GM19328 (cell line): Measurements from ENCODE around the gene CYP20A1.
A peak's percentile ranks its signal among the peaks of the same experiment; 100 is the strongest.
"Not testable (repeated sequence)": the region's sequence is repeated elsewhere in the genome, so short reads cannot be mapped to it uniquely, and the experiment has no call there.

Source experiments
- ATAC-seq: cut with Tn5 transposase; IDR thresholded peaks from one replicate; pipeline ENCODE4 v1.9.1; 2021; ENCODE audit warnings: mild to moderate bottlenecking, moderate library complexity; ENCODE audit not compliant: unreplicated experiment

The CYP20A1 gene, protein sequence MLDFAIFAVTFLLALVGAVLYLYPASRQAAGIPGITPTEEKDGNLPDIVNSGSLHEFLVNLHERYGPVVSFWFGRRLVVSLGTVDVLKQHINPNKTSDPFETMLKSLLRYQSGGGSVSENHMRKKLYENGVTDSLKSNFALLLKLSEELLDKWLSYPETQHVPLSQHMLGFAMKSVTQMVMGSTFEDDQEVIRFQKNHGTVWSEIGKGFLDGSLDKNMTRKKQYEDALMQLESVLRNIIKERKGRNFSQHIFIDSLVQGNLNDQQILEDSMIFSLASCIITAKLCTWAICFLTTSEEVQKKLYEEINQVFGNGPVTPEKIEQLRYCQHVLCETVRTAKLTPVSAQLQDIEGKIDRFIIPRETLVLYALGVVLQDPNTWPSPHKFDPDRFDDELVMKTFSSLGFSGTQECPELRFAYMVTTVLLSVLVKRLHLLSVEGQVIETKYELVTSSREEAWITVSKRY

DNA sequence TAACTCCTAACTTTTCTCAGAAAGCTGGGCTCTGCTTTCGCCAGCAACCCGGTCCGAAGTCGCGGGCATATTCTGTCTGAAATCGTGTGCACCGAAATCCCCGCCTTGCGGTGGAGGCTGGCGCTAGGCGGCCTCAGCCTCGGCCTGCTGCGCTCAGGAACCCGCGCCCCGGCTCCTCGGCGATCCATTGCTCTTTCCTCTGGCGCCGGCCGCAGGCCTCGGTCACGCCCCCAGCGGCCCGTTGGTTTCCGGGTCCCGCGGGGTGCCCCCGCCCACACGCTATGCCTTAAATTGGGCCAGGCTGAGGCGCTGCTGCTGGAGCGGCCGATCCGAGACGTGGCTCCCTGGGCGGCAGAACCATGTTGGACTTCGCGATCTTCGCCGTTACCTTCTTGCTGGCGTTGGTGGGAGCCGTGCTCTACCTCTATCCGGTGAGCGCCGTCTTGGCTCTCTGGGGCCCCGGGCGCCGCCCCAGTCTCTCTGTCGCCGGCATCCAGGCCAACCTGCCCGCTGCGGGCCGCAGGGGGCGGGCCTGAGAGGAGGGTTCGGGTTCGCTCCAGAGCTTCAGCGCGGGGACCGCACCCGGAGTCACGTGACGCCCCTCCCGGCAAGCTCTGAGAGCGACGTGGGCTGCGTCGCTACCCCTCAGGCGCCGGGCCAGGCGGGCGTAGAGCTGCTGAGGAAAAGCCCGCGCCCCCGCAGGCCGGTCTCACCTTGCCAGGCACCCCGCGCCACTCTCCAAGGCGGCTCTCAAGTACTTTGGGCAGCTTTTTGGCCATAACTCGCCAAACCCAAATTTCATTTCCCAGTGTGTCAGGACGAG lies at the start of gene CYP20A1:
Gene CYP20A1, plus strand, starts transcription at position 315 of the 823 bp plus-strand sequence. Its CDS starts 45 bp downstream, at position 360.
- peak; percentile 88 for ATAC-seq

DNA sequence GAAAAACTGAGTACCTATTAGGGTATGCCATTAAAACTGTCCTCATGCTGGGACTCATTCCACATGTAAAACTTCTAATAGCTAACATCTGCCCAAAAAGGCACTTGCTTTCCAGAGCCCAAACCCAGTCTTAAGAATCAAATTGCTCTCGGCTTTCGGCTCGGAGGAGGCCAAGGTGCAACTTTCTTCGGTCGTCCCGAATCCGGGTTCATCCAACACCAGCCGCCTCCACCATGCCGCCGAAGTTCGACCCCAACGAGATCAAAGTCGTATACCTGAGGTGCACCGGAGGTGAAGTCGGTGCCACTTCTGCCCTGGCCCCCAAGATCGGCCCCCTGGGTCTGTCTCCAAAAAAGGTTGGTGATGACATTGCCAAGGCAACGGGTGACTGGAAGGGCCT lies 48.3 kb upstream of the CYP20A1 start:
- not testable (repeated sequence) for ATAC-seq

DNA sequence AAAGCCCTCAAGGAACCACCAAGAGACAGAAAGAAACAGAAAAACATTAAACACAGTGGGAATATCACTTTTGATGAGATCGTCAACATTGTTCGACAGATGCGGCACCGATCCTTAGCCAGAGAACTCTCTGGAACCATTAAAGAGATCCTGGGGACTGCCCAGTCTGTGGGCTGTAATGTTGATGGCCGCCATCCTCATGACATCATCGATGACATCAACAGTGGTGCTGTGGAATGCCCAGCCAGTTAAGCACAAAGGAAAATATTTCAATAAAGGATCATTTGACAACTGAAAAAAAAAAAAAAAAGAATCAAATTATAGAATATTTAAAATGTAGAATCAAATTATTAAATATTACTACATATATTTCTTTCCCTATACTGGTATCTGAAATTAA lies 47.8 kb upstream of the CYP20A1 start:
- not testable (repeated sequence) for ATAC-seq

DNA sequence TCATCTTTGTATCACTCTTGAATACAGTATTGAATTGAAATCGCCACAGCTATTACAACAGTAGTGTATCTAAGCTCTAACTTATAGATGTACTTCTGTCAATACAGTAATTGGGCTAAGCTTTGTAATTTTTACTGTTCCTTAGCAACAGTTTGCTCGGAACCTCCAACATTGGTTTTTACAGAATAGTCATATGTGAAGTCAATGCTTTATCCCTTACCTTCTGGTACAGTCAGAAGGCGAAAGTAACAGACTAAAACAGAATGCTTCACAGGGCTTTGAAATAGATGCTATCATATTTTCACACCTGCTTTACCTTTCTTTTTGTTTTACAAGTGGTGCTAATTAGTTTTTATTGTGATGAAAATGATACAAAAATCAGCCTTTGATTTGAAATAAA lies 46.9 kb upstream of the CYP20A1 start:
- no peak for ATAC-seq

DNA sequence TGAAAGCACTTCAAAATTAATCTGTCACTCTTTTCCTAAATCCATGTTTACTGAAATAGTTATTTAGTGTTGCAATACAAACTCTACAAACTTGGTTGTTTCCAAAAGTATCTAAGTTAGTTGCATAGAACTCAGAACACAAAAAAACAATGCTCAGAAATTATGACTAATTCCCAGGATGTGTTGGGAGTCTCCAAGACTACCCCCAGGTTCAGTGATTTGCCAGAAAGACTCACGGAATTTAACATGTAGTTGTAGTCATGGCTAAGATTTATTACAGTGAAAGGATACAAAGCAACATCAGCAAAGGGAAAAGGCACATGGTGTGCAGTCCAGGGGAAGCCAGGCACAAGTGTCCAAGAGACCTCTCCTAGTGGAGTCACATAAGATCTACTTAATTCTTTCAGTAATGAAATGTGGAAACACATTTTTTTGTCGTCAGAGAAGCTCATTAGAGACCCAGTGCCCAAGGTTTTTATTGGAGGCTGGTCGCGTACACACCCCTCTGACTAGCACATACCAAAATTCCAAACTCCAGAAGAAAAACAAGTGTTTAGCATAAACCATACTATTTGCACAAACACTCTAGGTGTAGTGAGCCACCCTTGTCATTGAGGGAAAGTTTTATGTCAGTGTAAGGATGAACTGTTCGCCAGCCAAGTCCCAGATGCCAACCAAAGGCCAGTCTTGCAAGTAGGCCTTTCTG lies 43.3 kb upstream of the CYP20A1 start:
- no peak for ATAC-seq

DNA sequence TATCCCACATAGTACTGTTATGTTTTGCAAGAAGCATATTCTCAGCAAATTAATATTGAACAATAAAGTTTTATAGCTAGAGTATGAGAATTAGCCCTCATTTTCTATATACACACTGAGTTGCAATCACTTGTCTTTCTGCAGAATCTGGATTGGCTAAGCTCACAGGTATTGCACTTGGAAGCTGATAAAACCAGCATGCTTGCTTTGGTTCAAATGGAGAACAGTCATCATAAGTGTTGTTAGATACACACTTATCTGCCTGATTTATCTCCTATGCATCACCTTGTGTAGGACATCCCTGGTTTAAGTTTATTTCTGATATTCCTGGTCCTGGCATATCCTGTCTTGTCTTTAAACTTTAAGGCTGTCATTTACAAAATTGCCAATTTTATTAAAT lies 38.0 kb upstream of the CYP20A1 start:
- ATAC-seq, result no peak

DNA sequence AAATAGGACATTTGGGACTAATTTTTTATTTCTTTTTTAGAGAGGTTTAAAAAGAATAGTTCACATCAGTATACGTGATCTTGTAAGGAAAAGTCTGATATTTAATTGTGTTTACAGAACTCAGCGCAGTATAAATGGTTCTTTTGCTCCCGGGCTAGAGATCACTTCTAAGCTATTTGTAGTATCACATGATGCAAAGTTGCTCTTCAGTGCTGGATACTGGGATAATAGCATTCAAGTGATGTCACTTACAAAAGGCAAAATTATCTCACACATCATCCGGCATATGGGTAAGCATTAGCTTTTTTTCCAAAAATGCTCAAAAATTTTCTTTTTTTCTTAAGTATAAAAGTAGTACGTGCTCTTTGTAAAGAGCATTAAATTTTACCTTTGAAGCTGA lies 37.4 kb upstream of the CYP20A1 start:
- no peak for ATAC-seq

DNA sequence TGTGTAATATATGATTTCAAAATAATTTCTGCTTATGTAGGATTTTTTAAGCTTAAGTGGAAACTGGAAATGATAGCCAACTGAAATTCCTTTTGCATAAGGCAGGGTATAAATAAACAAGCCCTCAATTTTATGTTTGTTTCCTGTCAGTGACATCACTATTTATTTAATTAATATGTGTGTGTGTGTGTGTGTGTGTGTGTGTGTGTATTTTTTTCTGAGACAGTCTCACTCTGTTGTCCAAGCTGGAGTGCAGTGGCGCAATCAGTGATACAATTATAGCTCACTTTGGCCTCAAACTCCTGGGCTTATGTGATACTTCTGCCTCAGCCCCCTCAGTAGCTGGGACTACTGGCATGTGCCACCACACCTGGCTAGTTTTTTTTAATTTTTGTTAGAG lies 29.3 kb upstream of the CYP20A1 start:
- ATAC-seq, result no peak

DNA sequence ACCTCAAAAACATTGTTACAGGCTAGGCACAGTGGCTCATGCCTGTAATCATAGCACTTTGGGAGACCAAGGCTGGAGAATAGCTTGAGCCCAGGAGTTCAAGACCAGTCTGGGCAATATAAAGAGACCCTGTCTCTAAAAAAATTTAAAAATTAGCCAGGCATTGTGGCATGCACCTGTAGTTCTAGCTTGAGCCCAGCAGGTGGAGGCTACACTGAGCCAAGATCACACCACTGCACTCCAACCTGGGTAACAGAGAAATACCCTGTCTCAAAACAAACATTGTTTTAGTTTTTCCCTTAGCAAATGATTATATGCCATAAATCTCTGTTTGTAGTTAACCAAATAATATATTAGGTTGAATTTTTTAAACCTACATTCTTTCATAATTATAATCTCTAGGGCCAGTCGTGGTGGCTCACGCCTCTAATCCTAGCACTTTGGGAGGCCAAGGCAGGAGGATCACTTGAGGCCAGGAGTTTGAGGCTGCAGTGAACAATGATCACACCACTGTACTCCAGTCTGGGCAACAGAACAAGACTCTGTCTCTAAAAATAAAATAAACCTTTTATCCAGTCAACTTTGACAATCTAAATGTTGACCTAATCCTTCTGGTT lies 13.3 kb upstream of the CYP20A1 start:
- ATAC-seq, result peak; percentile 67

DNA sequence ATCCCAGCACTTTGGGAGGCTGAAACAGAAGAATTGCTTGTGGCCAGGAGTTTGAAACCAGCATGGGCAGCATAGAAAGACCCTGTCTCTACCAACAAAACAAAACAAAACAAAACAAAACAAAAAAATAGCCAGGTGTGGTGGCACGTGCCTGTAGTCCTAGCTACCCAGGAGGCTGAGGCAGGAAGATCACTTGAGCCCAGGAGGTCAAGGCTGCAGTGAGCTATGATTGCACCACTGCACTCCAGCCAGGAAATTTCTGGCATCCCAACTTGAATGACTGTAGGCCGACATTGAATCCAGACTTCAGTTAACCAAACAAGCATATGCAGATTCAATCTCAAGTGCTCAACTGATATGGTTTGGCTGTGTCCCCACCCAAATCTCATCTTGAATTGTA lies 9.1 kb upstream of the CYP20A1 start:
- not testable (repeated sequence) for ATAC-seq

DNA sequence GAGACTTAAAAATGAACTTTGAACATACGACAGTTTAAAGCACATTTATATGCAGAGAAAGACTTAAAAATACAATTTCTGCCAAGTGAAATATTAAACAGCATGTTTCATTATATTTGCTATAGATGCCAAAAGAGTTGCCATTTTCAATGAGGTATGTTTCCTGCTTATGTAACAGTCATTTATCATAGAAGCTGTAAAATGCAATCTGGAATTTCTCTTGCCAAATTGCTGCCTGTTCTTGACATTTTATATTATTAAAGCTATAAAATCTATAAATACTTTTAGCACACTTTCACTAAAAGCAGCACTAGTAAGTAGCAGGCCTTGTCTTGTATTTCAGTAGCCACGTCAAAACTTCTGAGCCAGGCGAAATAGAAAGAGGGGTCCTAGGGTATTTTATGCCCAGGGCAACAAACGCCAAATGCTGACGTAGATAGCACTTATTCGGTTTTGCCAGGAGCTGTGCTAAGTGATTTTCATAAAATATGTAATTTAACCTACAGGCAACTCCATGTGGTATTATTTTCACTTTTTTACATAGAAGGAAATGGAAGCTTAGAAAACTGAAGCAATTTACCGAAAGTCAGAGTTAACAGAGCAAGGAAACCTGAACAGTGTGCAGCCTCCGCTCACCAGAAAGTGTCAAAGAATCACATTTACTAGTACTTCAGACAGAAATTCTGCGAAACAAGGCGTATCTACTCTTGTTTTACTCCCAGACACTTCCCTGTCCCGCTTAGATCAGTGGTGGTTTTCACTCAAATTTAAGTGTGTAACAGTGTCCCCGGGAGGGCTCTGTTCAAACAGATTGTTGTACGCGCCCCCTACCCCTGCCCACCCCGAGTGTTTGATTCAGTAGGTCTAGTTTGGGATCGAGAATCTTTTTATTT lies 1.2 kb upstream of the CYP20A1 start:
- no peak for ATAC-seq

DNA sequence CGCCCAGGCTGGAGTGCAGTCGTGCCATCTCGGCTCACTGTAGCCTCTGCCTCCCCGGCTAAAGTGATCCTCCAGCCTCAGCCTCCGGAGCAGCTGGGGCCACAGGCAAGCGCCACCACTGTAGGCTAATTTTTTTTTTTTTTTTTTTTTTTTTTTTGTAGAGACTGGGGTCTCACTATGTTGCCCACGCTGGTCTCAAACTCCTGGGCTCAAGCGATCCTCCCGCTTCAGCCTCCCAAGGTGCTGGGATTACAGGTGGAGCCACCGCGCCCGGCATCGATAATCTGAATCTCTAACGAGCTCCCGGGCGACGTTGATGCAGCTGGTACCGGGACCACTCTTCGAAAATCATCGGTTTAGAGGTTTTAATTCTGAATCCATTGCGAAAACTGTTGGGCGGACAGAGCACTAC lies 520 bp upstream of the CYP20A1 start:
- no peak for ATAC-seq

DNA sequence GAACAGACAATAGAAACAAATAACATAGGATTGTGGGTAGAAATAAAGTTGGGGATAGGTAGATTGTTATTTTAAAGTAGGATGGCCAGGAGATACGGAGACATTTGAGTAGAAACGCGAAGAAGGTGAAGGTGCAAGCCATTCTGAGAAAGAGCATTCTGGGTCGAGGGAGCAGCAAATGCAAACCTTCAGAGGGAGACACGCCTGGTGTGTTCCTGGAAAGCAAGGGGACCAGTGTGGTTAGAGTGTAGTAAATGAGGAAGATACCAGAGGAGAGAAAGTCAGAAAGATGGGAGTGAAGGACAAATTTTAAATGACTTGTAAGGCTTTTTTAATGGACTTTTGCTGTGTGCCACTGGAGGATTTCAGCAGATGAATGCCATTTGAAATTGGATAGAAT lies 1.7 kb downstream of the CYP20A1 start:
- ATAC-seq, result no peak

DNA sequence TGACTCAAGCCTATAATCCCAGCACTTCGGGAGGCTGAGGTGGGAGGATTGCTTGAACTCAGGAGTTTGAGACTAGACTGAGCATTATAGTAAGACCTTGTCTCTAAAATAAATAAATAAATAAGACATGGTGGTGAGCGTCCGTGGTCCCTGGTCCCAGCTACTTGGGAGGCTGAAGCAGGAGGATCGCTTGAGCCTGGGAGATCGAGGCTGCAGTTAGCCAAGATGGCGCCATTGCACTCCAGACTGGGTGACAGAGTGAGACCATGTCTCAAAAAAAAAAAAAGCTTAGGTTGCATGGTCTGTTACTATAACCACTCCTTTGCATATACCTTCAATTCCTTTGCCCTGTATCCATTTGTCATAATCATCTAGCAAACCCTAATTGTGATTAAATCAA lies 3.7 kb downstream of the CYP20A1 start:
- no peak for ATAC-seq

DNA sequence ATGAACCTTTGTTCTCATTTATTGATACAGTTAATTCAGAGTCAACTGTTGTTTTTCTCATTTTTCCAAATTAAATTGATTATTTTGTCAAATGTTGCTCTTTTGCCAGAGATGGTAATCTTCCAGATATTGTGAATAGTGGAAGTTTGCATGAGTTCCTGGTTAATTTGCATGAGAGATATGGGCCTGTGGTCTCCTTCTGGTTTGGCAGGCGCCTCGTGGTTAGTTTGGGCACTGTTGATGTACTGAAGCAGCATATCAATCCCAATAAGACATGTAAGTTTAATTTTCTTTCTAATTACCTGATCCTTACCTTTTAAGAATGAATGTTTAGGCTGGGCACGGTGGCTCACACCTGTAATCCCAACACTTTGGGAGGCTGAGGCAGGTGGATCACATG lies 7.8 kb downstream of the CYP20A1 start:
- no peak for ATAC-seq

DNA sequence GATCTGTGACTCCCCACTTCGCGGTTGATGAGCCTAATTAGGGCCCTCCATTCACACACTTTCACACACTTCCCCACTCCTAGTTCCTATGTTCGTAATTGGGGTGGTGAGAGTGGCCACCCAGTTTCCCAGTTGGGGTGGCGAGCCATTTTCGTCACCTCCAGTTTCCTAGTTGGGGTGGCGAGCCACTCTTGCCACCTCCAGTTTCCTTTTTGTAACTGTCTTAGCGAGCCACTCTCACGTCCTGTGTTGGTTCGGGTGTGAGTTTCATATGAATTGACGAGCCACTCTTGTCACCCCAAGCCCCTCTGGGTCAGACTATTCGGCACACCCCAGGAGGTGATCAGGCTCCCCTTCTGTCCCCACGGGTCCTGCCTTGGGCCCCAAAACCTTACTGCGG lies 14.0 kb downstream of the CYP20A1 start:
- ATAC-seq, result no peak

DNA sequence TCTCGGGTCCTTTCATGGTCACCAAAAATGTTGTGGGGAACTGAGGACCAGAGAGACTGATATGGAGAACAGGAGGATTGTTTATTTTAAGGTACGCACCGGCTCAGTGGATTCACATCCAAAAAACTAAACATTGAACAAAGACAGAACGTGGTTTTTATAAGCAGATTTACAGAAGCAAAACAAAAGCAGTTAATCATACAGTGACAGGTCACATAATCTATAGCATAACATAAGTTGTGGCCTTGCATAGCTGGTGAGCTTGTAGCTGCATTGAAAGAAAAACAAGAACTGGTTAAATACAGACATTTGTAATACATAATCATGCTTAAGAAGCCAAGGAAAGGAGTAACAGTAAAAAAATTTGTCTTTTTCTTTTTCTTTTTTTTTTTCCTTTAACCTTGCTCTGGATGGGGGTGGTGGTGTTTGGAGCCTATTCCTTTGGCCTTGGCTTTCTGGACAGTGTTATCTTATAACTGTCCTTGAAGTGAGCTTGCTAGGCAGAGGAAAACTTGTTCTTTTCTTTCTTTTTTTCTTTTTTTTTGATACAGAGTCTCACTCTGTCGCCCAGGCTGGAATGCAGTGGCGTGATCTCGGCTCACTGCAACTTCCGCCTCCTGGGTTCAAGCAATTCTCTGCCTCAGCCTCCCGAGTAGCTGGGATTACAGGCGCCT lies 14.7 kb downstream of the CYP20A1 start:
- ATAC-seq, result not testable (repeated sequence)

DNA sequence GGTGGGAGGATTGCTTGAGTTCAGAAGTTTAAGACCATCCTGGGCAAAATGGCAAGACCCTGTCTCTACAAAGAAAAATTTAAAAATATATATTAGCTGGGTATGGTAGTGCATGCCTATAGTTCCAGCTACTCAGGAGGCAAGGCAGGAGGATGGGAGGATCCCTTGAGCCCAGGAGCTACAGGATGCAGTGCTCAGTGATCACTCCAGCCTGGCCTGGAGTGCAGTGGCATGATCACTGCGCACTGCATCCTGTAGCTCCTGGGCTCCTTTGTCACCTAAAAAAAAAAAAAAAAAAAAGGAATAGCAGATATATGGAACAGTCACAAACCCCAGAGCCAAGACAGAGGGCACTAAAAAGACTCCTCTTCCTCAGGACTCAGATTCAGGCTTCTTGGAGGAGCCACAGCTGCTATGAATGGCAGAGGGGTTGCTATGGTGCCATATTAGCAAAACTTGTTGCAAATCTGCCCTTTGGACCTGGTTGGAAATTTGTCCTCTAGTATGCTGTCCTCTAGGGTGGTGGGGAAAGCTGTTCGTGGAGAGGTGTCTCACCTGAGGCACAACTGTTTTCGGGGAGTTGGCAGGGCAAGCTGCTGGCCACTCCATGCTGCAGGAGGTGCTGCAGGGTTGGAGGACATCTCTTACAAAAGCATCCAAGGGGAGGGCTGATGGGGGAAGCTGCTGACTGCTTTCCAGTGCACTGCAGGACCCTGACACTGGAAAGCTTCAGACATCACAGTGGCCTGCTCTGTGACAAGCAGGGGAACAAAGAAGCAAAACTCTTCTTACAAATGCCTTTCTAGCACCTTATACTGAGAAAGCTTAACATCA lies 22.7 kb downstream of the CYP20A1 start:
- no peak for ATAC-seq
